GM23338 (cell line): ENCODE data around the gene IL1RL1.

Experiments
- CREB1 ChIP-seq: fragments of 250-450 bp; sonication (Bioruptor Pico); IDR thresholded peaks from 2 replicates; pipeline ENCODE4 v1.5.0; 2020; ENCODE audit warnings: low read depth, mild to moderate bottlenecking, moderate library complexity
- EZH2phosphoT487 ChIP-seq: fragments of 200-600 bp; sonication (generic); IDR thresholded peaks from one replicate; pipeline ENCODE4 v1.8.1; 2018; ENCODE audit warnings: antibody characterized with exemption; ENCODE audit not compliant: unreplicated experiment
- POLR2AphosphoS5 ChIP-seq: IDR thresholded peaks from 2 replicates; pipeline ENCODE4 v1.6.1; 2016; ENCODE audit warnings: antibody characterized with exemption, low read depth
- TF ChIP-seq, protein P1 (sequence below), 2 experiments: fragments of 200-600 bp in 1 of 2; sonication (generic) in 1 of 2; conservative IDR thresholded peaks; 2 replicates each; pipeline versions ENCODE4 v1.5.1 to v1.6.1; 2016 to 2017; ENCODE audit warnings: antibody characterized with exemption in 2 of 2, low read depth in 2 of 2, mild to moderate bottlenecking in 2 of 2, moderate library complexity in 1 of 2
- TF ChIP-seq, protein P2 (sequence below): fragments of 250-450 bp; sonication (Bioruptor Pico); IDR thresholded peaks from 2 replicates; pipeline ENCODE4 v1.5.0; 2020; ENCODE audit warnings: mild to moderate bottlenecking, moderate library complexity

DNA sequence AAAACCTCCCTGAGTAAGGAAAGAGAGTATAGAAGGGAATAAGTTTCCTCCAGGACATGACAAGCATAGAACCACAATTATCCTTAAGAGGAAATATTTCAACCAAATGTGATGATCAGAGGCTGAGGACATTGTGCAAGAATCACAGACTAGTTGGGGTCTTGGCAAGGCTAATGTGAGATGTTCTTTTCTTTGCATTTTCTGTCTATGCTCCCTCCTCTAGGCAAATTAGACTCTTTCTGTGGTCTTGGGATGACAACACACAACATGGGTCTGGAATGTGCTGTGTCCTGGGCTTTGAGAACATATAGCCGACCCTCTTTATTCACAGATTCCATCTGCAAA lies 32.0 kb upstream of the IL1RL1 start:
- TF ChIP-seq, protein P1, sequence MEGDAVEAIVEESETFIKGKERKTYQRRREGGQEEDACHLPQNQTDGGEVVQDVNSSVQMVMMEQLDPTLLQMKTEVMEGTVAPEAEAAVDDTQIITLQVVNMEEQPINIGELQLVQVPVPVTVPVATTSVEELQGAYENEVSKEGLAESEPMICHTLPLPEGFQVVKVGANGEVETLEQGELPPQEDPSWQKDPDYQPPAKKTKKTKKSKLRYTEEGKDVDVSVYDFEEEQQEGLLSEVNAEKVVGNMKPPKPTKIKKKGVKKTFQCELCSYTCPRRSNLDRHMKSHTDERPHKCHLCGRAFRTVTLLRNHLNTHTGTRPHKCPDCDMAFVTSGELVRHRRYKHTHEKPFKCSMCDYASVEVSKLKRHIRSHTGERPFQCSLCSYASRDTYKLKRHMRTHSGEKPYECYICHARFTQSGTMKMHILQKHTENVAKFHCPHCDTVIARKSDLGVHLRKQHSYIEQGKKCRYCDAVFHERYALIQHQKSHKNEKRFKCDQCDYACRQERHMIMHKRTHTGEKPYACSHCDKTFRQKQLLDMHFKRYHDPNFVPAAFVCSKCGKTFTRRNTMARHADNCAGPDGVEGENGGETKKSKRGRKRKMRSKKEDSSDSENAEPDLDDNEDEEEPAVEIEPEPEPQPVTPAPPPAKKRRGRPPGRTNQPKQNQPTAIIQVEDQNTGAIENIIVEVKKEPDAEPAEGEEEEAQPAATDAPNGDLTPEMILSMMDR (conservative IDR thresholded peaks at IDR 0.05; ENCODE audit: low read depth in 2 of 2): no peak
- TF ChIP-seq POLR2AphosphoS5 (no peak), EZH2phosphoT487 (no peak), CREB1 (CRISPR knock-in tag) (no peak)
- TF ChIP-seq, protein P2, sequence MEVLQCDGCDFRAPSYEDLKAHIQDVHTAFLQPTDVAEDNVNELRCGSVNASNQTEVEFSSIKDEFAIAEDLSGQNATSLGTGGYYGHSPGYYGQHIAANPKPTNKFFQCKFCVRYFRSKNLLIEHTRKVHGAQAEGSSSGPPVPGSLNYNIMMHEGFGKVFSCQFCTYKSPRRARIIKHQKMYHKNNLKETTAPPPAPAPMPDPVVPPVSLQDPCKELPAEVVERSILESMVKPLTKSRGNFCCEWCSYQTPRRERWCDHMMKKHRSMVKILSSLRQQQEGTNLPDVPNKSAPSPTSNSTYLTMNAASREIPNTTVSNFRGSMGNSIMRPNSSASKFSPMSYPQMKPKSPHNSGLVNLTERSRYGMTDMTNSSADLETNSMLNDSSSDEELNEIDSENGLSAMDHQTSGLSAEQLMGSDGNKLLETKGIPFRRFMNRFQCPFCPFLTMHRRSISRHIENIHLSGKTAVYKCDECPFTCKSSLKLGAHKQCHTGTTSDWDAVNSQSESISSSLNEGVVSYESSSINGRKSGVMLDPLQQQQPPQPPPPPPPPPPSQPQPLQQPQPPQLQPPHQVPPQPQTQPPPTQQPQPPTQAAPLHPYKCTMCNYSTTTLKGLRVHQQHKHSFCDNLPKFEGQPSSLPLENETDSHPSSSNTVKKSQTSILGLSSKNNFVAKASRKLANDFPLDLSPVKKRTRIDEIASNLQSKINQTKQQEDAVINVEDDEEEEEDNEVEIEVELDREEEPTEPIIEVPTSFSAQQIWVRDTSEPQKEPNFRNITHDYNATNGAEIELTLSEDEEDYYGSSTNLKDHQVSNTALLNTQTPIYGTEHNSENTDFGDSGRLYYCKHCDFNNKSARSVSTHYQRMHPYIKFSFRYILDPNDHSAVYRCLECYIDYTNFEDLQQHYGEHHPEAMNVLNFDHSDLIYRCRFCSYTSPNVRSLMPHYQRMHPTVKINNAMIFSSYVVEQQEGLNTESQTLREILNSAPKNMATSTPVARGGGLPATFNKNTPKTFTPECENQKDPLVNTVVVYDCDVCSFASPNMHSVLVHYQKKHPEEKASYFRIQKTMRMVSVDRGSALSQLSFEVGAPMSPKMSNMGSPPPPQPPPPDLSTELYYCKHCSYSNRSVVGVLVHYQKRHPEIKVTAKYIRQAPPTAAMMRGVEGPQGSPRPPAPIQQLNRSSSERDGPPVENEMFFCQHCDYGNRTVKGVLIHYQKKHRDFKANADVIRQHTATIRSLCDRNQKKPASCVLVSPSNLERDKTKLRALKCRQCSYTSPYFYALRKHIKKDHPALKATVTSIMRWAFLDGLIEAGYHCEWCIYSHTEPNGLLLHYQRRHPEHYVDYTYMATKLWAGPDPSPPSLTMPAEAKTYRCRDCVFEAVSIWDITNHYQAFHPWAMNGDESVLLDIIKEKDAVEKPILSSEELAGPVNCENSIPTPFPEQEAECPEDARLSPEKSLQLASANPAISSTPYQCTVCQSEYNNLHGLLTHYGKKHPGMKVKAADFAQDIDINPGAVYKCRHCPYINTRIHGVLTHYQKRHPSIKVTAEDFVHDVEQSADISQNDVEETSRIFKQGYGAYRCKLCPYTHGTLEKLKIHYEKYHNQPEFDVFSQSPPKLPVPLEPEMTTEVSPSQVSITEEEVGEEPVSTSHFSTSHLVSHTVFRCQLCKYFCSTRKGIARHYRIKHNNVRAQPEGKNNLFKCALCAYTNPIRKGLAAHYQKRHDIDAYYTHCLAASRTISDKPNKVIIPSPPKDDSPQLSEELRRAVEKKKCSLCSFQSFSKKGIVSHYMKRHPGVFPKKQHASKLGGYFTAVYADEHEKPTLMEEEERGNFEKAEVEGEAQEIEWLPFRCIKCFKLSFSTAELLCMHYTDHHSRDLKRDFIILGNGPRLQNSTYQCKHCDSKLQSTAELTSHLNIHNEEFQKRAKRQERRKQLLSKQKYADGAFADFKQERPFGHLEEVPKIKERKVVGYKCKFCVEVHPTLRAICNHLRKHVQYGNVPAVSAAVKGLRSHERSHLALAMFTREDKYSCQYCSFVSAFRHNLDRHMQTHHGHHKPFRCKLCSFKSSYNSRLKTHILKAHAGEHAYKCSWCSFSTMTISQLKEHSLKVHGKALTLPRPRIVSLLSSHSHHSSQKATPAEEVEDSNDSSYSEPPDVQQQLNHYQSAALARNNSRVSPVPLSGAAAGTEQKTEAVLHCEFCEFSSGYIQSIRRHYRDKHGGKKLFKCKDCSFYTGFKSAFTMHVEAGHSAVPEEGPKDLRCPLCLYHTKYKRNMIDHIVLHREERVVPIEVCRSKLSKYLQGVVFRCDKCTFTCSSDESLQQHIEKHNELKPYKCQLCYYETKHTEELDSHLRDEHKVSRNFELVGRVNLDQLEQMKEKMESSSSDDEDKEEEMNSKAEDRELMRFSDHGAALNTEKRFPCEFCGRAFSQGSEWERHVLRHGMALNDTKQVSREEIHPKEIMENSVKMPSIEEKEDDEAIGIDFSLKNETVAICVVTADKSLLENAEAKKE (CRISPR knock-in tag): no peak
